Epithelial cell of esophagus (primary cell): ENCODE data around the gene MBP.
"Not testable (repeated sequence)": the region's sequence is repeated elsewhere in the genome, so short reads cannot be mapped to it uniquely, and the experiment has no call there.

Source experiments
- DNase-seq: peaks from one replicate; pipeline ENCODE4 v3.0.0; 2010; ENCODE audit warnings: low read depth
- H3K4me3 ChIP-seq: 2 replicates; pipeline ENCODE4 v1.5.1; 2011; ENCODE audit warnings: mild to moderate bottlenecking, low read length, control low read depth
- TF ChIP-seq, protein P1 (sequence below): IDR thresholded peaks from 2 replicates; pipeline ENCODE4 v1.5.1; 2011; ENCODE audit warnings: low read depth, mild to moderate bottlenecking, low read length, control low read depth, inconsistent platforms; ENCODE audit not compliant: insufficient read depth; ENCODE audit errors: missing control alignments

The MBP gene

DNA sequence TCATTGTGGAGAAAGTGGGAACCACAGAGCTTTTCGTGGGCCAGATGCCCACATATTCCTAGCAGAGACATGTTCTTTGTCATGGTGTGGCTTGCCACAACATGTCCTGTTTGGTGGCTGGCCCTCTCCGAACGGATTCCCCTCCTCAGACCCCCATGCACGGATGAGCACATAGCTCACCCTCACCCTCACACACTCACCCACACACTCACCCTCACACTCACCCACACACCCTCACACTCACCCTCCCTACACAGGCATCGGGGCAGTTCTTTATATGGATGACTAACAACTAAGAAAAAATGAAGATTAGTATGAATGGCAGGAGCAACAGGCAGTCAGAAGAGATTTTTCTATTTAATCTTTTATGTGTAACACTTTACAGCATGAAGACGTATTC, 160.3 kb downstream of the MBP start:
- DNase-seq: peak; percentile 59
- no peak overlapping the region for H3K4me3 ChIP-seq
- TF ChIP-seq, protein P1, sequence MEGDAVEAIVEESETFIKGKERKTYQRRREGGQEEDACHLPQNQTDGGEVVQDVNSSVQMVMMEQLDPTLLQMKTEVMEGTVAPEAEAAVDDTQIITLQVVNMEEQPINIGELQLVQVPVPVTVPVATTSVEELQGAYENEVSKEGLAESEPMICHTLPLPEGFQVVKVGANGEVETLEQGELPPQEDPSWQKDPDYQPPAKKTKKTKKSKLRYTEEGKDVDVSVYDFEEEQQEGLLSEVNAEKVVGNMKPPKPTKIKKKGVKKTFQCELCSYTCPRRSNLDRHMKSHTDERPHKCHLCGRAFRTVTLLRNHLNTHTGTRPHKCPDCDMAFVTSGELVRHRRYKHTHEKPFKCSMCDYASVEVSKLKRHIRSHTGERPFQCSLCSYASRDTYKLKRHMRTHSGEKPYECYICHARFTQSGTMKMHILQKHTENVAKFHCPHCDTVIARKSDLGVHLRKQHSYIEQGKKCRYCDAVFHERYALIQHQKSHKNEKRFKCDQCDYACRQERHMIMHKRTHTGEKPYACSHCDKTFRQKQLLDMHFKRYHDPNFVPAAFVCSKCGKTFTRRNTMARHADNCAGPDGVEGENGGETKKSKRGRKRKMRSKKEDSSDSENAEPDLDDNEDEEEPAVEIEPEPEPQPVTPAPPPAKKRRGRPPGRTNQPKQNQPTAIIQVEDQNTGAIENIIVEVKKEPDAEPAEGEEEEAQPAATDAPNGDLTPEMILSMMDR: no peak

DNA sequence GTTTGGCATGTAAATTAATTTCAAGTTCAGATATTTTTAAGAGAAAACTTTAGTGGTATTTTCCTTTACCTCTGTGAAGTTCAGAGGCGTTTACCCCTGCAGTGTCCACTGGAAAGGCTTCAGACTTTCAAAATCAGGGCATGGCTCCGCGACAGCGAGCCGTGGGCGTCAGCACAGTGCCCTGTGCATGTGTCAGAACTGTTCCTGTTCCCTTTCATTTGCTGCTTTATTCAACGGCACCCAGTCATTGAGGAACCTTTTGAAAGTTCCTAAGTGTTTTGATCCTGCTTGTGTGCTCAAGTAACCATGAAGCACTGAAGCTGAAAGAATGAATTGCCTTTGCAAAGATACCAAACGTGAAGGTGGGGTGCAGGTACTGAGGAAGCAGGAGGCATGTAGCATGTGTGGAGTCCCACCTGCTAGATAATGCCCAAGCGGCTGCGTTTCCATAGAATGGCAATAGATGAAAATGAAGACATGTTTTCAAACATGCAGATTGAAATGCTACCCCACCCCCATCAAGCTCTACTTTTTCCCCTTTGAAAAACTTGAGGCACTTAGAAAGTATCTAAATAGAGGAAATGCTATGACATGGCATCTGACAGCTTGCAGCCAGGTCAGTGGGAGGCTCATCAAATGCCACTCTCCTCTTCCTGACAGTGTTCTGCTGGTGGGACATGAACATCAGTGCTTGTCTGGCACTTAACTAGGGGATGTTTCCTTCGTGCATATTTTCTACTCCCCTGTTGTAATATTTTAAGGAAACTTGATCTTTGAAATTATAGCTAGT, 161.6 kb downstream of the MBP start:
- H3K4me3 ChIP-seq: no peak overlapping the region
- DNase-seq: no peak
- TF ChIP-seq, protein P1: no peak

DNA sequence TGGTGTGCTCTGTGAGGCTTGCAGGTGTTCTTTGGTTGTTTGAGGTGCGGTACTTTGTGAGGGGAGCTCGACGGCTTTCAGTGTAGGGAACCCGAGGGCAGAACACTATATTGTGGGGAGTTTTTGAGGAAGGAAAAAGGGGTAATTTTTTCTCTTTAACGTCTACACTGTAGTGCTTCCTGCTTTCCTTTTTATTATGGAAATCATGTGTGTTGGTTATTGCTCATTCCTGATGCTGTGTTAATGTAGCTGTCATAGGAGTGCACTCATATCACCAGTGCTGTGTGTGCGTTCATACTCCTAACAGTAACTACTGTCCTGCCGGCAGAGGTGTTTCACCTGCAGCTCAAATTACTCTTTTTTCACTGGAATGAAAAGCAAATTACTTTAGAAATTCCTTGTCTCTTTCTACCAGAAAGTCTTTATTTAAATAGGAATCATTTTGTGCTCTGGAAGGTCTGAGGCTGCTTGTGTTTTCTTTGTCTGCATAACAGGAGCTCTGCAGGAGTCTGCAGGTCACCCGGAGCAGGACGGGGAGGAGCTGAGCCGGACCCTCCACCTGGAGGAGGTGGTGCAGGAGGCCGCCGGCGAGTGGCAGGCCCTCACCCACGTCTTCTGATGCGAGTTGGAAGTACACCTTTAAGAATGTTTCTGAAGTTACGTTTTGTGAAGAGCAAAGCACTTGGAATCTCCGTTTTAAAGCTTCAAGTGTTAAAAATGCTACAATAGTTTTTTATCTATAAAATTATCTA, 164.7 kb downstream of the MBP start:
- H3K4me3 ChIP-seq: no peak overlapping the region
- no peak for DNase-seq
- TF ChIP-seq, protein P1: no peak

DNA sequence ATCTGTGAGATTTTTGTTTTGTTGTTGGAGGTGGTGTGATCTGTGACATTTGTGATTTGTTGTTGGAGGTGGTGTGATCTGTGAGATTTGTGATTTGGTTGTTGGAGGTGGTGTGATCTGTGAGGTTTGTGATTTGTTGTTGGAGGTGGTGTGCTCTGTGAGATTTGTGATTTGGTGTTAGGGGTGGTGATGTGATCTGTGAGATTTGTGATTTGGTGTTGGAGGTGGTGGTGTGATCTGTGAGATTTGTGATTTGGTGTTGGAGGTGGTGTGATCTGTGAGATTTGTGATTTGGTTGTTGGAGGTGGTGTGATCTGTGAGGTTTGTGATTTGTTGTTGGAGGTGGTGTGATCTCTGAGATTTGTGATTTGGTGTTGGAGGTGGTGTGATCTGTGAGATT, 165.3 kb downstream of the MBP start:
- H3K4me3 ChIP-seq, DNase-seq: not testable (repeated sequence)

DNA sequence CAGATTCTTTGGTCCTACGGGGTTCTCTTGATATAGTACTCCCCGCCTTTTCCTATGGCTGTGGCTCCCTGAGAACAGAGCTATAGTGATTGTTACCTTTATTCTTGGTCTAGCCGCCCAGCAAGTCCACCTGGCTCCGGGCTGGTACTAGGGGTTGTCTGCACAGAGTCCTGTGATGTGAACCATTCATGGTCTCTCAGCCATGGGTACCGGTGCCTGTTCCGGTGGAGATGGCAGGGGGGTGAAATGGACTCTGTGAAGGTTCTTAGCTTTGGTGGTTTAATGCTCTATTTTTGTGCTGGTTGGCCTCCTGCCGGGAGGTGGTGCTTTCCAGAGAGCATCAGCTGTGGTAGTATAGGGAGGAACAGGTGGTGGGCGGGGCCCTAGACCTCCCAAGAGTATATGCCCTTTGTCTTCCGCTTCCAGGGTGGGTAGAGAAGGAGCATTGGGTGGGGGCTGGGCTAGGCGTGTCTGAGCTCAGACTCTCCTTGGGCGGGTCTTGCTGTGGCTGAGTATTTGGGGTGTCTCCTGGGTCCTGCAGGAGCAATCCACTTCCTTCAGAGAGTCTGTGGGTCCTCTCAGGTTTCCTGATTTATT, 166.9 kb downstream of the MBP start:
- not testable (repeated sequence) for H3K4me3 ChIP-seq, DNase-seq

DNA sequence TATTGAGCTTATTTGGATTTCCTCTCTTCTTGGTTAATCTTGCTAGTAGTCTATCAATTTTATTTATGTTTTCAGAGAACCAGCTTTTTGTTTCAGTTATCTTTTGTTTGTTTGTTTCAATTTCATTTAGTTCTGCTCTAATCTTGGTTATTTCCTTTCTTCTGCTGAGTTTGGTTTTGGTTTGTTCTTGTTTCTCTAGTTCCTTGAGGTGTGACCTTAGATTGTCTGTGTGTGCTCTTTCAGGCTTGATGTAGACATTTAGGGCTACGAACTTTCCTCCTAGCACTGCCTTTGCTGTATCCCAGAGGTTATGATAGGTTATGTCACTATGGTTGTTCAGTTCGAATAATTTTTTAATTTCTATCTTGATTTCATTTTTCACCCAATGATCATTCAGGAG, 168.6 kb downstream of the MBP start:
- TF ChIP-seq, protein P1: no peak
- DNase-seq: no peak
- H3K4me3 ChIP-seq: no peak overlapping the region

DNA sequence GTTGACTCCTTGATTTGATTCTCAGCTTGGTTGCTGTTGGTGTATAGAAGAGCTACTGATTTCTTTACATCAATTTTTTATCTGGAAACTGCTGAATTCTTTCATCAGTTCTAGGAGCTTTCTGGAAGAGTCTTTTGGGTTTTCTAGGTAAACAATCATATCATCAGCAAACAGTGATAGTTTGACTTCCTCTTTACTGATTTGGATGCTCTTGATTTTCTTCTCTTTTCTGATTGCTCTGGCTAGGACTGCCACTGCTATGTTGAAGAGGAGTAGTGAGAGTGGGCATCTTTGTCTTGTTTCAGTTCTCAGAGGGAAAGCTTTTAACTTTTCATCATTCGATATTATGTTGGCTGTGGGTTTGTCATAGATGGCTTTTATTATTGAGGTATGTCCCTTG, 169.7 kb downstream of the MBP start:
- no peak overlapping the region for H3K4me3 ChIP-seq
- TF ChIP-seq, protein P1: no peak
- DNase-seq: no peak
